Ramos (cell line): ENCODE measurements around the gene RFX4.

Experiments
- in situ Hi-C: fragments of 300-500 bp; cut with MboI; formaldehyde crosslinking; loops from one replicate; pipeline ENCODE4 v1.14.3; 2022; ENCODE audit warnings: low sequenced_read_pairs; ENCODE audit not compliant: unreplicated experiment

The RFX4 gene

GRCh38 chr12:106757623-106758348 lies 175.0 kb downstream of the RFX4 start:
- in situ Hi-C loops: no loop called here

- in situ Hi-C loops: no loop called here
Observed at GRCh38 chr12:106758349-106759110, 175.7 kb downstream of the RFX4 start.

- in situ Hi-C loops: no loop called here
Observed at GRCh38 chr12:106759526-106760183, 176.9 kb downstream of the RFX4 start.

GRCh38 chr12:106760184-106760531 lies 177.4 kb downstream of the RFX4 start:
- in situ Hi-C loops: no loop called here

- in situ Hi-C loops: no loop called here
Observed at GRCh38 chr12:106764220-106764619, 181.4 kb downstream of the RFX4 start.

GRCh38 chr12:106764738-106765137 lies 181.9 kb downstream of the RFX4 start:
- in situ Hi-C loops: no loop called here

GRCh38 chr12:106766393-106766826 lies 183.6 kb downstream of the RFX4 start:
- in situ Hi-C loops: no loop called here

GRCh38 chr12:106767206-106767605 lies 184.4 kb downstream of the RFX4 start:
- in situ Hi-C loops: no loop called here

GRCh38 chr12:106767954-106768822 lies 185.4 kb downstream of the RFX4 start:
- in situ Hi-C loops: no loop called here

- in situ Hi-C loops: no loop called here
Observed at GRCh38 chr12:106769078-106769477, 186.3 kb downstream of the RFX4 start.

- in situ Hi-C loops: no loop called here
Observed at GRCh38 chr12:106769546-106769945, 186.7 kb downstream of the RFX4 start.

- in situ Hi-C loops: no loop called here
Observed at GRCh38 chr12:106771425-106771824, 188.6 kb downstream of the RFX4 start.

GRCh38 chr12:106773286-106774004 lies 190.6 kb downstream of the RFX4 start:
- in situ Hi-C loops: no loop called here

GRCh38 chr12:106774005-106774807 lies 191.4 kb downstream of the RFX4 start, which contains the start of gene RIC8B:
TSS of gene RIC8B (plus strand) at chr12:106774682. CDS start at chr12:106774746, 64 bp downstream.
- in situ Hi-C loops: no loop called here

- in situ Hi-C loops: no loop called here
Observed at GRCh38 chr12:106774808-106775524, 192.2 kb downstream of the RFX4 start.

- in situ Hi-C loops: no loop called here
Observed at GRCh38 chr12:106776897-106777296, 194.1 kb downstream of the RFX4 start.

GRCh38 chr12:106780010-106780631 lies 197.3 kb downstream of the RFX4 start:
- in situ Hi-C loops: no loop called here

- in situ Hi-C loops: no loop called here
Observed at GRCh38 chr12:106782619-106783018, 199.8 kb downstream of the RFX4 start.
